Epithelial cell of prostate (primary cell): ENCODE results near the gene MORN1.

ENCODE experiments used
- DNase-seq: peaks from one replicate; pipeline ENCODE4 v3.0.0-alpha.2; 2011; ENCODE audit warnings: low read depth, low spot score
- H3K27ac ChIP-seq: fragments of 450-650 bp; 2 replicates; pipeline ENCODE4 v1.5.1; 2017; ENCODE audit warnings: mild to moderate bottlenecking

Gene MORN1

DNA sequence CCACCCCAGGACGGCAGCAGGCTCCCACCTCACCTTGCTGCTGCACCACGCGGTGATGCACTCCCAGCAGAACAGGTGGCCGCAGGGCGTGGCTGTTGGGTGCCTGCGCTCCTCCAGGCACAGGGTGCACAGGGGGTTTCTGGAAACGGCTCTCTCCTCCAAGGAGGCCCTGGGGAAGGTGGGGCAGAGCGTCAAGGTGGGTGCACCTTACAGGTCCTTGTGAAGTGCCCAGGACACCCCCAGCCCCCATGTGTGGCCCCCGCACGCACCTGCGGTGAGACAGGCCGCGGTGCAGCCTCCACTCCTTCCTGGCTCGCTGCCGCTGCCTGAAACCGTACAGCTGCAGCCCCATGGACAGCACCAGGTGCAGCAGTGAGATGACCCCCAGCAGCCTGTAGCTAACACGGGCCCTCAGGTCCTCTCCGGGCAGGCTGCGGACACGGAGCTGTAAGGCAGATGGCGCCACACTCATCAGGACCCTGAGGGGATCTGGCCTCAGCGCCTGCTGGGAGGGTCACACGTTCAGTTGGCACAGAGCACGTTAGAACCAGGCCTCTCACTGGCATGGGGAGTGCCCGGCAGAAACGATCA is 15.2 kb upstream of the MORN1 start:
- no peak for DNase-seq

DNA sequence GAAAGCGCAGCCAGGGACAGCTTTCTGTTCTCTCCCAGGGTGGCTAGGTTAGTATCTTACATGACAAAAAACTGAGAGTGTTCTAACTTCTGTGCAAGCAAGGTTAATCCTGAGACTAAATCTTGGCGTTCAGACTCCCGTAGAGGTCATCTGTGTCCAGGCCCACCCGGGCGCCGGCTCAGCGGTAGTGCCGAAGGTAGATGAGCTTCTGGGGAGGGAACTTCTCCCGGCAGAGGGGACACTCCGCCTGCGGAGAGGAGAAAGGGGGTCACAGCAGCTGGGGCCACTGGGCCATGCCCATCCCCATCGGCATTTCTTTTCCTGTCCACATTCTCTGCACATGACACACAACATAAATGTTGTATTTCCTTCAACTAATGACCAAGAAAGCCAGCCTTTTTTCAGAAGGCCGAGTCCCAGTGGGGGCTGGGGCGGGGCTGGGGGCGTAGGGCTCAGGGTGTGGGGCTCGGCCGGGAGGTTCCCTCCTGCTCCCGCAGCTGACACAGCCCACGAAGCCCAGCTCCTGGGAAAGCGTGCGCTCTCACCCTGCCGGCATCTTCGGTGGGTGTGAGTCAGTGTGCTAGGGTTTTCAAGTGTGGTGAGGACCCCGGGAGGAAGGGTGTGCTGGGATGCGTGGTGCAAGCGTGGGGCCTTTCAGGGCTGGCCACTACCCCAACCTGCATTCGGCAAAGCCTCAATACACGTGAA is 14.4 kb upstream of the MORN1 start:
- no peak overlapping the region for H3K27ac ChIP-seq
- no peak for DNase-seq

More for the DNA sequence above, 15.2 kb upstream of the MORN1 start:
- no peak overlapping the region for H3K27ac ChIP-seq

DNA sequence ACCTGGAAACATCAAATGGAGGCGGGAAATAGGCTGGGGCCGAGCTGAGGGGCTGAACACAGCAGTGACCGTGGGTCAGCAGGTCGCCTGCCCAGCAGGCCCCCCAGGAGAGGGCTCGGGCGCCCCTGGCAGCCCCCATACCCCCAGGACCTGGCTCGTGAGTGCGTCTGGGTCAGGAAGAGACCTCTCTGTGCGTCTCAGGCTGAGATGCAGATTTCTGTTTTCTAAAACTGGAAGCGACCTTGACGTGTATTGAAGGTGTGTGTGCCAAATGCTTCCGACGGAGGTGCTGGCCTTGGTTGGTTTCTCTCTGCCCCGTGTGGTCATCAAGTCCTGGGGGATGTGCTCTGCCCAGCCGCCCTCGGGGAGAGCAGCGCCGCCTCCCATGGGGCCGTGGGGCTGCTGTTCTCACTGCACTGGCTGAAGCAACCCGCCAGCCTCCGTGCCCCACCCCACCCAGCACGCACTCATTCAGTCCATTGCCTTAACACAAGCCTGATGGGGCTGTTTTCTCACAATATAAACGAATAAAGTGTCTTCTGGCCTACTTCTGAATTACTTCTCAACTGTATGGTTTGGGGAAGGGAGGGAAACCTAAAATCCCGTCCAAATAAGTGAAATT is 13.6 kb upstream of the MORN1 start:
- DNase-seq = no peak
- peak overlapping the region; percentile 31 for H3K27ac ChIP-seq

DNA sequence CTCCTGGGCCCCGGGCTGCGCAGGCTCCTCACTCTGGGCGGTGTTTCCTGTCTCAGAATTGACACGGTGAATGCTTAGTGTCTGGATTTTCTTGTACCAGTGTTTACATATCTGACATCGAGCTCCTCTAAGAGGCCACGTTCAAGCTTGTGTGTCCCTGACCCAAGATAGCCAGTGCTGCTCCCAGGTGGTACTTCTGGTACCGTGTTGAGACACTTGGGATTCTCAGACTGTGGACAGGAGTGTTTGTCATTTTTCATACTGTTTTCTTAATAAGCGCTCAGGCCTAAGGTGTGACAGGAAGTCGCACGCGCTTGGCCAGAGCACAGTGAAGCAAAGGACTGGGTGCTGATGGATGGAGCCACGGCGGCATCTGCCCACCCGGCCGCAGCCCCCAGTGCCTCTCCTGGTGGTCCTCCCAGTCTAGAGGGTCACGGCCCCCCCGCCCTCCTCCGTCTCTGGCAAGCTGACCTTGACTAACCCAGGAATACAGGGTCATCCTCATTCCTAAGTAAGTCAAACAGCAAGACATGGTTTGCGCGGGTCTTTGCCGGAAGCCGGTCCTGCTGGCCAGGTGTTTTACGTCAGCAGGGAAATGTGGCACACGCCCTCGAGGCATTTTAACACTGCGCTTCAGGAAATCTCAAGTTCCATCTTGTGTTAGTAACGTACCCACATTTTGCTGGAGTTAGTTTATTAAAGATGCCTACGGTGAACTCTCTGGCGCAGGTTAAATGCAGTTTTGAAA is 13.0 kb upstream of the MORN1 start:
- DNase-seq = no peak
- peak overlapping the region; percentile 31 for H3K27ac ChIP-seq

DNA sequence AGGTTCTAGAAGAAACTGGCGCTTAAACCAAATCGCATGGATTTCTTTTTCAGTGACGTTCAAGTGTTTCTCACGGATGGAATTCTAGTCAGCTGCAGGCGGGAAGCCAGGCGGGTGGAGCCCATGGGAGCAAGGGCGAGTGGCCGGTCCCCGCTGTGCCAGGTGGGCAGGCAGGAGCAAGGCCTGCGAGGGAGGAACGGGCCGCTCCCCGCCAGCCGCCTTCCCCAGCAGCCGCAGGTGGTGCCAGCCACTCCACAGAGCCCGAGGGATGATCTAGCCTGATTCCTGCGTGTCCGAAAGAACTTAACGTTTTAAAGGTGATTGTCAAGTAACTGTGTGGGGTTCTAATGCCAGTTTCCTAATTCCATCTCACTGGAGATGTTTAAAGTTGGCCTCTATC is 11.9 kb upstream of the MORN1 start:
- H3K27ac ChIP-seq = no peak overlapping the region

DNA sequence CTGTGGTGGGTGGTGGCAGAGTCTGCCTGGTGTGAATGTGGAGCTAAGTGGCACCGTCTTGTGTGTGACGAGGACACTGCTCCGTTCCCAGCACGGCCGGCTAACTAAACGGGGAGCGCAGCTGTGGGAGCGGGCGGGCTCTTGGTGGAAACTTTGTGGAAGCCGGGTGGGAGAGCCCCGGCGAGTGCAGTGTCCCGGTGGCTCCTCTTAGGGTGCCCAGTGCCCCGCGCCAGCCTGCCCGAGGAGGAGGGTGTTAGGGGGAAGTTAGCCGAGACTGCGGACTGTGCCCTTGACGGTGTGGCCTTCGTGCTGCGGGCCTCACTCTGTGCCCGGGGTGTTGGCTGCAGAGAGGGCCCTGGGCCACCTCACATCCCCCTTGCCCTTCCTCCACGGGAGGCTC is 11.1 kb upstream of the MORN1 start:
- no peak for DNase-seq
- no peak overlapping the region for H3K27ac ChIP-seq

More for the DNA sequence above, 11.9 kb upstream of the MORN1 start:
- no peak for DNase-seq

DNA sequence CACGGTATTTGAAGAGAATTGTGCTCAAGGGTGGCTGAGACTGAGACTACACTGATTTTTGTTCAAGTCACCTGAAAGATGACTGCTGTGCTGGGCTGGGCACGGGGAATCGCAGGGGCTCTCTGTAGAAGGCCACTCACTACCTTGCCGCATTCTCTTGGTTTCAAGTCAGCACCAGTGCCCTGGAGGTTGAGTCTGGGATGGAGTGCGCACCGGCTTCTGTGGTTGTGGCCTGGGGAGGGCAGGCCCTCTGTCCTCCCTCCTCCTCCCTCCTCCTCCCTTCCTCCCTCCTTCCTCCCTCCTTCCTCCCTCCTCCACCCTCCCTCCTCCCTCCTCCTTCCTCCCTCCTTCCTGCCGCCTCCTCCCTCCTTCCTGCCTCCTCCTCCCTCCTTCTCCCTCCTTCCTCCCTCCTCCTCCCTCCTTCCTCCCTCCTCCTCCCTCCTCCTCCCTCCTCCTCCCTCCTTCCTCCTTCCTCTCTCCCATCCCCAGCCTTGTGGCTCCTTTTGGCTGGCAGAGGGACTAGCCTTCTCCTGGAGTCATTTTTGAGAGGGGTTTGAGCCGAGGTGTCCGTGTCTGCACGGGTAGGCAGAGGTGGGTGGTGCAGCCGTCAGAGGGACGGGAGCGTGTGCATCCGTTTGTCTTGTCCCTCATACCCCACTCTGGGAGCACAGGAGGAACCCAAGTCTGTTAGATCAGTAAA is 9.7 kb upstream of the MORN1 start:
- H3K27ac ChIP-seq = no peak overlapping the region
- DNase-seq = no peak

DNA sequence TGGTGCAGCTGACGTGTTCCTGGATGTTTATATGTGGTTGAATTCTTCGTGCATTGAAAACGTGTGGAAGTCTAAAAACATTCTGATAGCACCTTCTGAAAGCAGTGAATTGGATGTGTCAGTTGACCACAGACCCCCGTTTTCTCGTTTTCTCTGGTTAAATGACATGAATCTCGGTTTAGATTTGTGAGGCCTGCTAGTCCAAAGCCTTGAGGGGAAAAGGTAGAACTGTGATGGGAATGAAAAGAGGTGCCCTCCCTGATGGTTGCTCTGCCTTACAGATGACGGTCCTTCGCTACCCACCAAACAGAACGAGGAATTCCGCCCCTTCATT is 9.2 kb upstream of the MORN1 start:
- no peak for DNase-seq
- no peak overlapping the region for H3K27ac ChIP-seq

DNA sequence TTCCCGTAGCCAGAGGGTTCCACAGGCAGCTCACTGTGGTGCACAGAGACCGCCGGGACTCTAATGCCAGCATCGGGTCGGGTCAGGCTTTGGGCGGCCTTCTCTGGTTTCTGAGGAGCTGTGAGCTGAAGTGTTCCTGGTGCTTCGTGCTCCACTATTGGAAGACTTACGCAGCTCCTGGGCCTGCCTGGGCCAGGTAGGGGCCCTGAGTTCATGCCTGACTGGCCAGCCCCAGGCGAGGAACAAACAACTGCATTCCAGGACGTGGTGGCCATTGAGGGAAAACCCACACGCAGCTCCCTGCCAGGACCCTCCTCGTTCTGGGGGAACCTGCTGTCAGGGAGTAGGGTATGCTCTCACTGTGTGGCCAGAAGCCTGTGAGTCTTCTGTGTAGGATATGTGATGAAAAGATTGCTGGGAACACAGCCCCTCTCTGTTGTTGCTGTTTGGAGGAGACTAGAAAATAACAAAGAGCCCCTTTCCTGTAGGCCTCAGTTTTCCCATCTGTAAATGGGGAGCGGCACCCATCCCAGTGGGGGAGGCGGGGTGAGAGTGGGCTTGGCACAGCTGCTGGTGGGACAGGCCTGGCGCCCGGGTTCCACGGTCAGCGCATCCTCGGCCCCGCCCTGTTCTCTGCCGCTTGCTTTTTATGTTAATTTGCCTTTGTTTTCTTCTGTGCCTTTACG is 8.7 kb upstream of the MORN1 start:
- no peak overlapping the region for H3K27ac ChIP-seq
- DNase-seq = no peak

DNA sequence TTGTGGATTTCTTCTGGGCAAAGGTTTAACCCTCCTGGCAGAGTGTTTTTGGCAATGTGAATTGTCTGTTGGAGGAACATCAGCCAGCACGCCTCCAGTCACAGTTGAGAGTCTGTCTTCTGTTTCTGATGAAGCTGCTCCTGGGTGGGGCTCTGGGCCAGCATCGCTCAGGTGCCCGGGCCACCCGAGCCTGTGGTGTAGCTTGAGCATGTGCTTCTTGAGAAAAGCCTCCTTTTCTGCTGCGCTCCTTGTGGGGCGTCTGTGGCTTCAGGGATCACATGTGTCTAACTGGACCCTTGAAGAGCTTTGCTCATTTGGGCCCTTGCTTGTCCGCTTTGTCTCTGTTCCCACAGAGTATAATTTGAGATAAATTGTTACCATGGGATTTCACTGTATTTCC is 7.5 kb upstream of the MORN1 start:
- H3K27ac ChIP-seq = no peak overlapping the region
- no peak for DNase-seq

DNA sequence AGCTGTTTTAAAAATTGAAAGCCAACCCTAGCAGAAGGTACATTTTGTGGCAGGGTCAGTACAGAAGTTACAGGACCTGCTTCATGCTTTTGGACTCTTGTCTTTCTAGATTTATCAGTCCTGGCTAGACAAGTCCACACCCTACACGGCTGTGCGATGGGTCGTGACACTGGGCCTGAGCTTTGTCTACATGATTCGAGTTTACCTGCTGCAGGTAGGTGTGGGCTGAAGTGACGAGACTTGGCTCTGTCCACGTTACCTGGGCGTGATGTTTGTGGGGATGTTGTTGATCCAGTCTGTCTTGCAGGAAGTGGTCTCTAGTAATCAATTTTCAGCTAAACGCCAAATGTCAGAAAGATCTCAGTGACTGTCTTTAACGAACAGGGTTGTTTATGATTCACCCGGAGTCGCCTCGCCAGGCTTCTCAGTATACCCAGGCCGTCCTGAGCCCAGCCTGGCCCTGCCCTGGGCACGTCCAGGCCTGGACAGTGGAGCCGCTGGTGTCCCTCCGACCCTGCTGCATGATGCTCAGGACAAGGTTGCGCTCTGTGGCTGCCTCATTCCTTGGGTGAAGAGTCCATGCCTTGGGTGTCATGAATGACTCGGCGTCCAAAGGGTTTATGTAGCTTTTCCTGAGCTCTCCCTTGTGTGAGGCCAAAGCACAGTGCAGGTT is 5.8 kb upstream of the MORN1 start:
- no peak for DNase-seq
- H3K27ac ChIP-seq = no peak overlapping the region

DNA sequence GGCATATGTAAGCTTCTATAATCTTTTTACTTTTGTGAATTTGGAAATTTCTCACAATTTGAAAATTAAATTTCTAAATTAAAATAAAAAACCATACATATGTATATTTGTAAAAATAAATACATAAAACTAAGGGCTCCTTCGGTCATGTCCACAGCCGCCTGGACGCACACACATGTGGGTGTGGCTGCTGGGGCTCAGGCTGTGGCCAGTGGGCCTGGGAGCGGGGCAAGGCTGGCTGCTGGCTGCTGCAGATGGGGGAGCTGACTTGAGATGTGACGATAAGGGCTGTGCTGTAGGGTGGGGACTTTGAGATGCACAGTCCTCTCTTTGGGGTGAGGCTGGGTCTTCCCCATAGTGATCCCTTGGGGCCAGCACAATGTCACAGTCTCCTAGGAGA is 5.1 kb upstream of the MORN1 start:
- no peak for DNase-seq

DNA sequence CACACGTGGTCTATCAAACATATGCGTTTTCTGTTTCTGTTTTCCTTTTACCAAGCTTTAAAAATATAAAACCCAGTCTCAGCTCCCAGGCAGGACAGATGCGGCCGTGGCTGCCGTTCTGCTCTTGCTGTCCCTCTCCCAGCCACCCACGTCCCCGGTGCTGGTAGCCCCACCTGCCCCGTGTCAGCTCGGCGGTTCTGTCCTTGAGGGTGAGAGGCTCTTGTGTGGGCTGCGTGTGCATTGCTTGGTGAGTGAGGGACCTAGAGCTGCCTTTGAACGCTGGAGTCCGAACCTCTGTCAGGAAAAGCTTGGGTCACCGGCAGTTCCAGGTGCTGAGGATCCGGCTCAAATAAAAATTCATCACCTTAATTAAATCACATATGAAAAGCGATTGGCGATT is 4.7 kb upstream of the MORN1 start:
- no peak for DNase-seq
- H3K27ac ChIP-seq = no peak overlapping the region

More for the DNA sequence above, 5.1 kb upstream of the MORN1 start:
- no peak overlapping the region for H3K27ac ChIP-seq

DNA sequence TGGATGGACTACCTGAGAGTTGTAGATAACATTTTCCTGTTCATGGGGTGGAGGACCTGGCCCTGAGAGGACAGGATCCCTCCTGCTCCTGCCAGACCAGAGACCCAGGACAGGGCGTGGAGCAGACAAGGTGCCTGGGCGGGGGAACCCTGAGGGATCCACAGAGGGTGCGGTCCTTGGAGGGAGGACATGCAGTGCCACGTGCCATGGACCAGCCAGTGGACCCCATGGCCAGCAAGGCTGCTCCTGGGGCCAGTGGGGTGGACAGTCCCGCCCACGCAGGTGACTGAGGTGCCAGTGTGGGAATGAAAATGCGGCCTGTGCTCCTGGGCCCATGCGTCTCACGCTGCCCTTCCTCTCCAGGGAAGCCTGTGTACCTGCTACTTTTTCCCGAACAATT is 3.9 kb upstream of the MORN1 start:
- no peak for DNase-seq
- H3K27ac ChIP-seq = no peak overlapping the region

DNA sequence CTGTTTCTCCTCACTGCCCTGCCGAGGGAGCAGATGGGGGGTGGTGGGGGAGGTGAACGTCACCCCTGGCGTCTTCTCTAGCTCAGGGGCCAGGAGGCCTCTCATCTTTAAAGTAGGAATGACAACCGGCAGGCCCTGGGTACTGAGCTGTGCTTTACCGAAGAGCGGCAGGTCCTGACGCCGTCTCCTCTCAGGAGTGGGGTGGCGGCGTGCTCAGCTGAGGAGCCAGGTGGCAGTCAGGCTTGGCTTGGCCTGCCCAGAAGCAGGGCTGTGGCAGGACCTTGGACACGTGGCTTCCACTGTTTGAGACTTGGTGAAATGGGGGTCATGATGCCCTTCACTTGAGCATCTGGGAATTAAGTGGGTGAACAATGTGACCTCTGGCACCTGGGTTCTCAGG is 3.4 kb upstream of the MORN1 start:
- no peak overlapping the region for H3K27ac ChIP-seq

DNA sequence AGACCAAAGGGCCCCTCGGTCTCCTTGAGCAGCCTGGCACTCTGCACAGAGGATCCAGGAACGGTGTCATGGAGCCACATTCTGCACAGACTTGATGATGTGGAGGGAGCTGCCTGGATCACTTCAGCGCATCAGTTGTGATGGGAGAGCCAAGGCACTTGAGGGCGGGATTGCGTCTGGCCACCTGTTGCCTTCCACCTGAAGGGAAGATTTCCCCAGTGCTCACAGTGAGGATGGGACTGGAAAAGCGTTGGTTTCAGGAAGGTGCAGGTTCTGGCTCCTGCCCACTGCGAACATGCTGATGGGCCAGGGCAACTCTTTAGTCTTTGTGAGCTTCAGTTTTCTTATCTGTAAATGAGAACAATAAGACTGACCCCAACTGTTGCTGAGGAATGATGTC is 2.9 kb upstream of the MORN1 start:
- no peak for DNase-seq
- H3K27ac ChIP-seq = no peak overlapping the region

More for the DNA sequence above, 3.4 kb upstream of the MORN1 start:
- no peak for DNase-seq

DNA sequence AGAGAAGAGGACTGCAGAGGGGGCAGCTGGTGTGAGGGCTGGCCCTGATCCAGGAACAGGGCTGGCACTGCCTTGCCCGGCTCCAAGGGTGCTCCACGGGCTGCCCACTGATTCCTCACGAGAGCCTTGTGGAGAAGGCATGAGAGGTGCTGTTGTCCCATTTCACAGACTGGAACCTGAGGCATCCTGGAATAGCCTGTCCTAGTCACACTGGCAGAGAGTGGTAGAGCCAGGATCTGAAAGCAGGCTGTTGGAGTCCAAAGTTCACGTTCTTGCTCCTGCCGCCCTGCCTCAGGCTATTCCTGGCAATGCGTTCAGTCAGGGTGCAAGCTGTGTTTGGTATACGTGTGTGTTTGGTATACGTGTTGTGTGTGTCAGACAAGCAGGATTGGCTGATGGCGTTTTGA is 2.1 kb upstream of the MORN1 start:
- no peak overlapping the region for H3K27ac ChIP-seq
- DNase-seq = no peak

DNA sequence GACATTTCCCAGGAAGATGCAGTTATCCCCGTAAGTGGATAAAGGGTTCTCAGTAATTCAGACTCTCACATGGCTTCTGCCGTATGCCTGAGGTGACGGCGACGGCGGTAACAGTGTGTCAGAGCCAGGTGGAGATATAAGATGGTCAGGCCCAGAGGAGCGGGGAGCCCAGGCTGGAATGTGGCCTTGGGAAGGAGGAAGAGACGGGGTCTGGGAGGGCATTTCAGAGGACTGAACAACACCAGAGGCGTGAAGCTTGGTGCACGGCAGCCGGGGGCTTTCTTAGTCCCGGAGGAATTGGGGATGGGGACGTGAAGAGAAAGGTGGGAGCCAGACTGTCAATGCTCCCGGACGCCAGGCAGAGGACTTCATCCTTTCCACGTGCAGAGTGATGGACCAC is 1.3 kb upstream of the MORN1 start:
- no peak overlapping the region for H3K27ac ChIP-seq
- no peak for DNase-seq

DNA sequence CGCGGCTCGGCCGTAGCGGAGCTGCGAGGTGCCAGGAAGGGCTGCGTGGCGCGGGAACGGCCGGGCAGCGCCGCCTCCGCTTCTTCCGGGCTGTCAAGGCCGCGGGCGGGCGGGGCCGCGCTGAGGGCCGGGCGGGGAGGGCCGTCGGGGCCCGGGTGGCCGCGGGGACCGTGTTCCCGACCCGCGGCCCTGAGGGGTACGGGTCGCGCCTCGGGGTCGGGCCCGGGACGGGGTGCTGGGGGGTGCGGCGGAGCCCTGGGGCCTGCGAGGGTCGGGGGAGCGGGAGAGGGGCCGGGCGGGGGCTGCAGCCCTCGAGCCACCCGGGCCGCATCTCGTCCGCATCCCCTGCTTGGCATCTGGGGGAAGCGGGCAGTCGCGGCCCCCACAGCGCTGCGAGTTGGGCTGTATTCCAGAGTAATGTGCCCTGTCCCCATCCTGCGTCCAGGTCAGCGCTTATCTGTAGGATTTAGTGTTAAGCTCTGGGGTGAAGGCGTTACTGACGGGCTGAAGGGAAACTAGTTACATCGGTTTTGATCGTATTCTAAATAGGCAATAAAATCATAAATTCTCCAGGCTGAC is 666 bp upstream of the MORN1 start:
- DNase-seq = no peak
- H3K27ac ChIP-seq = peak overlapping the region; percentile 64
